Cardiac fibroblast (primary cell): Measurements from ENCODE around the gene TTLL12.
A peak's percentile ranks its signal among the peaks of the same experiment; 100 is the strongest.

Source experiments
- DNase-seq, 2 donors: peaks; one replicate each; pipeline versions ENCODE4 v3.0.0 to v3.0.0-alpha.2; 2010; ENCODE audit warnings: low read depth in 2 of 2
- H3K4me3 ChIP-seq, 2 donors: replicated peaks in 1 of 2; 1 replicate in 1 of 2; 2 replicates in 1 of 2; pipeline ENCODE4 v1.5.1; 2011; ENCODE audit warnings: low read depth in 2 of 2, low read length in 2 of 2, mild to moderate bottlenecking in 2 of 2, moderate library complexity in 1 of 2
- TF ChIP-seq, protein P1 (sequence below): IDR thresholded peaks from one replicate; pipeline ENCODE4 v1.5.1; 2011; ENCODE audit warnings: low read depth, mild to moderate bottlenecking, low read length, inconsistent platforms

Gene TTLL12

DNA sequence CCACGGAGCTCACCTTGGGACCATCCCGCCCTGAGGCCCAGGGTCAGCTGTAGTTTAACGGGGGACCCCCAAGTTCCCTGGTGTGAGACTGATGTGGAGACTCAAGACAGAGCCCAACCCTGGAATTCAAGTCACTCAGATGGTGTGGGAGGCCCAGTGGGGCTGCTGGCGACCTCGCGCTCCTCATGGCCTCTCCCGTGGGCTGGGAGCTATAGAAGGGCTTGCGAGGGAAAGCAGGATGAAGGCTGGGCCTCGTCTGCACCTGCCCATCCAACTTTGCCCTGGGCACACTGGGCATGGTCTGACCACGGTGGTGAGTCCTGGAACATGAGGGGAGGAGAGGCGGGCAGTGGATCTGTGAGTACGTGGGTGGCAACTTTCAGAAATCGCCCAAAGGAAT is 13.6 kb upstream of the TTLL12 start:
- H3K4me3 ChIP-seq = no peak overlapping the region
- TF ChIP-seq, protein P1, sequence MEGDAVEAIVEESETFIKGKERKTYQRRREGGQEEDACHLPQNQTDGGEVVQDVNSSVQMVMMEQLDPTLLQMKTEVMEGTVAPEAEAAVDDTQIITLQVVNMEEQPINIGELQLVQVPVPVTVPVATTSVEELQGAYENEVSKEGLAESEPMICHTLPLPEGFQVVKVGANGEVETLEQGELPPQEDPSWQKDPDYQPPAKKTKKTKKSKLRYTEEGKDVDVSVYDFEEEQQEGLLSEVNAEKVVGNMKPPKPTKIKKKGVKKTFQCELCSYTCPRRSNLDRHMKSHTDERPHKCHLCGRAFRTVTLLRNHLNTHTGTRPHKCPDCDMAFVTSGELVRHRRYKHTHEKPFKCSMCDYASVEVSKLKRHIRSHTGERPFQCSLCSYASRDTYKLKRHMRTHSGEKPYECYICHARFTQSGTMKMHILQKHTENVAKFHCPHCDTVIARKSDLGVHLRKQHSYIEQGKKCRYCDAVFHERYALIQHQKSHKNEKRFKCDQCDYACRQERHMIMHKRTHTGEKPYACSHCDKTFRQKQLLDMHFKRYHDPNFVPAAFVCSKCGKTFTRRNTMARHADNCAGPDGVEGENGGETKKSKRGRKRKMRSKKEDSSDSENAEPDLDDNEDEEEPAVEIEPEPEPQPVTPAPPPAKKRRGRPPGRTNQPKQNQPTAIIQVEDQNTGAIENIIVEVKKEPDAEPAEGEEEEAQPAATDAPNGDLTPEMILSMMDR = no peak
- no peak for DNase-seq

DNA sequence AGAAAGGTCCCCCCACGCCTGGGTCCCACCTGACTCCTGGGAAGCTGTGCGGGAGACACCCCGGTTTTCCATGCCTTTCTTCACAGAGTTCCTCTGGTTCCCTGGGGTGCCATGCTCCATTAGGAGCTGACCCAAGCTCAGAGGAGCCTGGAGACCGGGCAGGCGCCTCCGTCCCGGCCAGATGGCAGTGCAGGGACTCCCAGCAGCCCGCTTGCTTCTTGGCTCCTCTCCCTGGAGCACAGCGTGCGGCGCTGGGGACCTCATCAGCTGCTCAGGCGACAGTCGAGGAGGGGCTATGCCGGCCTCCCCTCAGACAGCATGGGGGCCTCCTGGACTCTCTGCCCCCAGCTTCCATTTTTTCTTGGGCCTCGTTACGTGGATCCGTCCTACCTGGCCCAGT is 13.1 kb upstream of the TTLL12 start:
- no peak overlapping the region for H3K4me3 ChIP-seq
- no peak for DNase-seq
- TF ChIP-seq, protein P1 = no peak

DNA sequence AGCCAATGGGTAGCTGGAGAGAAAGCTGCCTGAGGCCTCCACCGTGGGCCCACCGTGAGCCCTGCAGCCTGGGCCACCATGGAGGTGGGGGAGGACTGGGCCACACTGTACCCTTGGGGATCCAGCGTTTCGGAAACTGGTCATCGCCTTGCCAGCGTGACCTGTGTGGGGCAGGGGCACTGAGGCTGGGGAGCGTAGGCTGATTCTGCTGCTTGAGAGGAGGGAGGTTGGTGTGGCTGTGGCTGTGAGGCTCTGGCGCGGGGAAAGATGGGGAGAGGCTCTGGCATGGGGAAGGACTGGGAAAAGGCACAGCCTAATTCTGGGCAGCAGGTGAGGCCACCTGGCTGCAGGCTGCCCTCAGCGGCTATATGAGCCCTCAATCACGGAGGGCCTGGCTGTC is 12.6 kb upstream of the TTLL12 start:
- no peak overlapping the region for H3K4me3 ChIP-seq
- TF ChIP-seq, protein P1 = no peak
- DNase-seq = no peak

DNA sequence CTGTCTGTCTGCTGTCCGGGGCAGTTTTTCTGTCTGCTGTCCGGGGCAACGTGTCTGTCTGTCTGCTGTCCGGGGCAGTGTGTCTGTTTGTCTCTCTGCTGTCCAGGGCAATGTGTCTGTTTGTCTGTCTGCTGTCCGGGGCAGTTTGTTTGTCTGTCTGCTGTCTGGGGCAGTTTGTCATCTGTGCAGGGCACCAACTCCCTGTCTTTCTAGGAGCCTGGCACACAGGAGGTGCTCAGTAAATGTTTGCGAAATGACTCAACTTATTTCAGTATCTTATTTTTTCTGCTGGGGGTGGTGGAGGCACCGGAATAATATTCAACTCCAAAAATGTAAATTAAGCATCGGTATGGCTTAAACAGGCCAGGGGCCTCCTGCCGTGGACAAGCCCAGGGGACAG is 12.0 kb upstream of the TTLL12 start:
- DNase-seq = no peak
- no peak overlapping the region for H3K4me3 ChIP-seq
- TF ChIP-seq, protein P1 = no peak

DNA sequence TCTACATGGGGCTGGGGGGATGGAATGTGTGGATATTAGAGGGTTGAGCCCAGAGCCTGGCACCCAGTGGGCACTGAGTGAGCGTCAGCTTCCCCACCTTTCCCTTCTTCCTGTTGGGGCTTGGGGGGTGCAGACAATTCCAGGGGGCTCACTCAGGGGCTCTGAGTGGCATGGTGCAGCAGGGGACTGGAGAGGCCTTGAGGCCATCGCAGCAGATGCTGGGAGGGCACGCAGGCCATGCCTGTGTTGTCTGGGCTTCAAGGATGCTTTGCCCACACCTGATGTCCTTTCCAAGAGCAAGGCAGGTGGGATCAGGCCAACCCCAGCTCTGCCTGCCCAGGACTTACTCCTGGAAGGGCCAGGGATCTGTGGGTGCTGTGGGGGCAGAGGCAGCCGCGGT is 11.2 kb upstream of the TTLL12 start:
- TF ChIP-seq, protein P1 = no peak
- no peak overlapping the region for H3K4me3 ChIP-seq
- DNase-seq = no peak

DNA sequence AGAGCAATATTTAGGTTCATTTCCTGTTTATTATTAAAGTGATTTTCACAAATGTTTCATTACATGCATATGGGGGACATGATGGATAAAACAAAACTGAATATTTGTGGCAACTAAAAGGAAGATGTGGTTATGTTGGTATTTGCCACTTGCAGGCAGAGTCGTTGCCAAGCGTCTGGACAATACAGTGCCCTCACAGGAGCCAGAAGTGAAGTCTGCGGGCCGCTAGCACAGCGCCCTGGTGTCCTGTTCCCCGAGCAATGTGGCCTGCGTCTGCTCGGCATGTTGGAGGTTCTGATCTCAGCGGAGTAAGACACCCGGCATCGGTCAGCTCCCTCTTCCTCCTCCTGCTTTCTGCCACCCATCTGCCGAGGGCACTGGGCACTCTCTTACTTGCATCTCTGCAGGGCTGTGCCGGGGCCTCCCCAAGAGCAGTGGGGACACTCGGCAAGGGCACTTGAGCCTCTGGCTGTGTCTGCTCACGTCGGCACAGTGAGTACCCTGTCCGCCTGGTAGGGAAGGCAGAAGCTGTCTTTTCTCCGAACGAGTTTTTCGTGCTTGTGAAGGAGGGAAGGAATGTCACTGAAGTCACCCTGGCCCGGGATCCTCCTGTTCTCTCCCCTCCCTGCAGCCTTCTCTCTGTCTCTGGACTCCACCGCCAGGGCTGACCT is 10.5 kb upstream of the TTLL12 start:
- TF ChIP-seq, protein P1 = no peak
- peak in 1 of 2 donors; percentile 28 for DNase-seq
- H3K4me3 ChIP-seq = no peak overlapping the region

DNA sequence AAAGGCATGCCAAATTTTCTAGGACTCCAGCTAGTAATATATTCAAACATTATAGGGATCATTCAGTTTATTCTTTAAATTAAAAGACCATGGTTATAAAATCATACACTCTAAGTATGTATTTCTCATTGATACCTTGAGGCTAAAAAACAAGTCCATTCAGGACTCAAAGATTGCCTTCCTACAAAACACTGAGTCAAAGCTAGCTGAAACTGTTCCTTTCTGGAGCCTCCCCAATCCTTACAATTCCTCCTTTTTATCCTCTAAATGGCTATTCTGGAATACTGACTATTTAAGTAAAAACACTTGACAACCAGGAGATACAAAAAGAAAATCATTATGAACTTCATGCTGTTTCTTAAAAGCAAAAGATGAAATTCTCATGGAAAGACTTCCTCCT is 4.9 kb upstream of the TTLL12 start:
- no peak for DNase-seq
- TF ChIP-seq, protein P1 = no peak
- H3K4me3 ChIP-seq = no peak overlapping the region
